Prostate gland (tissue), 2 donors: ENCODE data around the gene LCN15. TPM values are rescaled to one million over a fixed set of nuclear protein-coding genes. Genes with fewer than 3 reads are reported as not detected.
"Not testable (repeated sequence)": the region's sequence is repeated elsewhere in the genome, so short reads cannot be mapped to it uniquely, and the experiment has no call there.

Experiments used
- DNase-seq: peaks from one replicate; pipeline ENCODE4 v3.0.0-alpha.2; 2019; ENCODE audit warnings: low spot score
- H3K27ac ChIP-seq, 2 donors: fragments of 200-600 bp; sonication (generic); 2 replicates each; pipeline ENCODE4 v1.5.1; 2017 to 2019
- H3K27me3 ChIP-seq: fragments of 200-600 bp; sonication (generic); replicated peaks from 2 replicates; pipeline ENCODE4 v1.5.1; 2019; ENCODE audit not compliant: insufficient read depth
- H3K36me3 ChIP-seq, 2 donors: fragments of 200-600 bp; sonication (generic); 1 replicate in 1 of 2; 2 replicates in 1 of 2; pipeline versions ENCODE4 v1.5.1 to v1.8.1; 2017 to 2019
- H3K4me1 ChIP-seq: fragments of 200-600 bp; sonication (generic); replicated peaks from 2 replicates; pipeline ENCODE4 v1.5.1; 2019
- H3K4me3 ChIP-seq, 2 donors: fragments of 200-600 bp; sonication (generic); 2 replicates each; pipeline ENCODE4 v1.5.1; 2017 to 2019
- H3K9me3 ChIP-seq: fragments of 200-600 bp; sonication (generic); 2 replicates; pipeline ENCODE4 v1.5.1; 2017
- POLR2A ChIP-seq: fragments of 450-650 bp; IDR thresholded peaks from one replicate; pipeline ENCODE4 v1.6.1; 2016; ENCODE audit warnings: antibody characterized with exemption, mild to moderate bottlenecking
- POLR2AphosphoS5 ChIP-seq: sonication (generic); formaldehyde crosslinking; IDR thresholded peaks from one replicate; pipeline ENCODE4 v1.6.1; 2017; ENCODE audit warnings: antibody characterized with exemption
- WGBS: methylation state at CpG from one replicate; pipeline ENCODE4 v1.1.5; 2018; 5-methylcytosine and 5-hydroxymethylcytosine counted together
- intact Hi-C: fragments of 100-400 bp; cut with DNase I; formaldehyde crosslinking; loops from one replicate; pipeline ENCODE4 v1.14.2; 2022
- total RNA-seq, 2 donors: library from RNA; depleted of rRNA; stranded (reverse); fragments of >200 nt; gene quantifications; one replicate each; pipeline ENCODE4 v1.1.0, GENCODE V29; 2016
- TF ChIP-seq, protein P1 (sequence below), 4 experiments: fragments of 200-600 bp in 2 of 4; fragments of 450-650 bp in 2 of 4; sonication (generic) in 2 of 4; IDR thresholded peaks; 1 replicate in 3 of 4; 2 replicates in 1 of 4; pipeline ENCODE4 v1.5.1; 2016 to 2019; ENCODE audit warnings: antibody characterized with exemption in 4 of 4, mild to moderate bottlenecking in 2 of 4, moderate library complexity in 2 of 4

LCN15 gene
- total RNA-seq, 2 donors from 2014 or later = 0.40 TPM; not detected in 1

- WGBS = 21% methylated on average over 16 of the region's 16 CpGs
- H3K9me3 ChIP-seq = no peaks in the 10 kb centered on the region
- intact Hi-C loops = no loop called here
- no peak overlapping the region for H3K27ac ChIP-seq
- no peak for DNase-seq
- TF ChIP-seq, protein P1, sequence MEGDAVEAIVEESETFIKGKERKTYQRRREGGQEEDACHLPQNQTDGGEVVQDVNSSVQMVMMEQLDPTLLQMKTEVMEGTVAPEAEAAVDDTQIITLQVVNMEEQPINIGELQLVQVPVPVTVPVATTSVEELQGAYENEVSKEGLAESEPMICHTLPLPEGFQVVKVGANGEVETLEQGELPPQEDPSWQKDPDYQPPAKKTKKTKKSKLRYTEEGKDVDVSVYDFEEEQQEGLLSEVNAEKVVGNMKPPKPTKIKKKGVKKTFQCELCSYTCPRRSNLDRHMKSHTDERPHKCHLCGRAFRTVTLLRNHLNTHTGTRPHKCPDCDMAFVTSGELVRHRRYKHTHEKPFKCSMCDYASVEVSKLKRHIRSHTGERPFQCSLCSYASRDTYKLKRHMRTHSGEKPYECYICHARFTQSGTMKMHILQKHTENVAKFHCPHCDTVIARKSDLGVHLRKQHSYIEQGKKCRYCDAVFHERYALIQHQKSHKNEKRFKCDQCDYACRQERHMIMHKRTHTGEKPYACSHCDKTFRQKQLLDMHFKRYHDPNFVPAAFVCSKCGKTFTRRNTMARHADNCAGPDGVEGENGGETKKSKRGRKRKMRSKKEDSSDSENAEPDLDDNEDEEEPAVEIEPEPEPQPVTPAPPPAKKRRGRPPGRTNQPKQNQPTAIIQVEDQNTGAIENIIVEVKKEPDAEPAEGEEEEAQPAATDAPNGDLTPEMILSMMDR (IDR thresholded peaks at IDR 0.05) = peak in 2 of 4 experiments; percentile 11 to 18
- no peak for TF ChIP-seq POLR2A
- no peaks in the 10 kb centered on the region for H3K36me3 ChIP-seq
- no peaks in the 10 kb centered on the region for H3K4me1 ChIP-seq
- H3K27me3 ChIP-seq = no peaks in the 10 kb centered on the region
- no peak overlapping the region for H3K4me3 ChIP-seq
These were observed 5.4 kb upstream of the LCN15 start for GRCh38 chr9:136769710-136770191.

- H3K9me3 ChIP-seq, H3K27ac ChIP-seq, intact Hi-C loops, H3K36me3 ChIP-seq, H3K27me3 ChIP-seq, H3K4me3 ChIP-seq, H3K4me1 ChIP-seq: not testable (repeated sequence)
- DNase-seq = peak; percentile 58
- 45% methylated on average over 18 of the region's 18 CpGs for WGBS
- TF ChIP-seq, protein P1 (IDR thresholded peaks at IDR 0.05) = peak in 1 of 4 experiments; percentile 33
These were observed 2.2 kb upstream of the LCN15 start for GRCh38 chr9:136766410-136767120.

DNA sequence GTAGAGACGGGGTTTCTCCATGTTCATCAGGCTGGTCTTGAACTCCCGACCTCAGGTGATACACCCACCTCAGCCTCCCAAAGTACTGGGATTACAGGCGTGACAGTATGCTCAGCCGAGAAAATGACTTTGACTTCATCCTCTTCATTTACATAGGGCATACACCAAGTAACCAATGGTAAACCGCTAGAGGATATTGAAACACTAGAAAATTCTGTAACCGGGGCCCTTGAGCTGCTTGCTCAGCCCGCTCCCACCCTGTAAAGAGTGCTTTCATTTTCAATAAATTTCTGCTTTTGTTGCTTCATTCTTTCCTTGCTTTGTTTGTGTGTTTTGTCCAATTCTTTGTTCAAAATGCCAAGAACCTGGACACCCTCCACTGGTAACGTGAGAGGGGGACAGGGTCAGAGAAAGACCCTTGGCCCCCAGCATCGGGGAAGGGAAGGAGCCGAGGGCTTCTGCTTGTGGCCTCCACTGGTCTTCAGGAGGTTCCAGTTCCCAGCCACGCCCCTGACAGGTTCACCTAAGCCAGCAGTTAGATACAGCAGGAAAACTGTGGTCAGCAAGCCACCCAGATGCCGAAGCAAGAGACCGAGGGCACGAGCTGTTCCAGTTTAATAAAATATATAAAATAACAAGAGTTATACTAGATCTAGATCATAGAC lies 1.6 kb upstream of the LCN15 start:
- H3K27me3 ChIP-seq, H3K27ac ChIP-seq, H3K4me1 ChIP-seq, H3K36me3 ChIP-seq, DNase-seq, intact Hi-C loops, H3K4me3 ChIP-seq, H3K9me3 ChIP-seq: not testable (repeated sequence)
- 83% methylated on average over 14 of the region's 14 CpGs for WGBS

DNA sequence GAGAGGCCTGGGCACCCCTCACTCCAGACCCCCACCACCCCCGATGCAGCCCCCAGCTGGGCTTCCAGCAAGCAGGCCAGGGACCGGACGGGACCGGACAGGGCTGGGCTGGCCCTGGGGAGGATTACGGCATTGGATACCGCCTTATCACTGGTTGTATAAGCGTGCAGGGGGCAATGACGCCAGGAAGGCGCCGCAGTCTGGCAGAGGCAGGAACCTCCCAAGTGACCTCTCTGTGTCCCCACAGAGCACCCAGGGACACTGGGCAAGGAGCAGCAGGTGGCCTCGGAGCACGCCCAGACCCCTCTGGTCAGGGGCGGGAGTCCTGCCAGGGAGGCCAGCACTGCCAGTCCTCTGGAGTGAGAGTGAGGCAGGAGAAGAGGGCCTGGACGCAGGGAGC lies 723 bp upstream of the LCN15 start:
- H3K9me3 ChIP-seq = no peaks in the 10 kb centered on the region
- 84% methylated on average over 14 of the region's 14 CpGs for WGBS
- TF ChIP-seq POLR2AphosphoS5 = no peak
- TF ChIP-seq, protein P1 (IDR thresholded peaks at IDR 0.05) = no peak
- TF ChIP-seq POLR2A = no peak
- H3K27ac ChIP-seq = no peak overlapping the region
- no peaks in the 10 kb centered on the region for H3K27me3 ChIP-seq
- no peak for DNase-seq
- intact Hi-C loops = no loop called here
- no peak overlapping the region for H3K4me3 ChIP-seq
- no peaks in the 10 kb centered on the region for H3K4me1 ChIP-seq
- H3K36me3 ChIP-seq = no peaks in the 10 kb centered on the region

GRCh38 chr9:136763649-136764035 lies 676 bp downstream of the LCN15 start:
- Histone ChIP-seq H3K36me3 (no peaks in the 10 kb centered on the region), H3K27me3 (no peaks in the 10 kb centered on the region), H3K4me1 (no peaks in the 10 kb centered on the region), H3K4me3 (no peak overlapping the region), H3K27ac (no peak overlapping the region), H3K9me3 (no peaks in the 10 kb centered on the region)
- WGBS = 72% methylated on average over 14 of the region's 14 CpGs
- intact Hi-C loops = no loop called here
- TF ChIP-seq, protein P1 (IDR thresholded peaks at IDR 0.05) = no peak
- TF ChIP-seq POLR2A (no peak), POLR2AphosphoS5 (no peak)
- no peak for DNase-seq
